ENCODE measurements around the gene CACNA1C. TPM values are rescaled to one million over a fixed set of nuclear protein-coding genes. Genes with fewer than 3 reads are reported as not detected.

CACNA1C gene
- total and polyA plus RNA-seq, 2 donors (not counting 1 experiment from before 2014, with no cell fraction given), result 0.01 to 0.02 TPM

- intact Hi-C loops (cut with micrococcal nuclease), result no loop called here
Observed at GRCh38 chr12:2544230-2544629, 491.4 kb downstream of the CACNA1C start.

More at GRCh38 chr12:2544230-2544629, 491.4 kb downstream of the CACNA1C start:
- H3K4me1 ChIP-seq (ENCODE audit: control insufficient read depth in 2 of 2, insufficient read depth in 2 of 2, low read length in 2 of 2), result no peaks in the 10 kb centered on the region
- no peaks in the 10 kb centered on the region for H3K27me3 ChIP-seq (replicated peaks in 1 of 4; ENCODE audit: control extremely low read depth in 1 of 4, control insufficient read depth in 3 of 4, insufficient read depth in 4 of 4, low read length in 3 of 4)
- no peak overlapping the region for H3K9ac ChIP-seq (ENCODE audit: low read length)
- ChIA-PET CTCF (no interaction called here), POLR2A (no interaction called here)
- H3K9me3 ChIP-seq (ENCODE audit: control extremely low read depth in 1 of 3, control insufficient read depth in 2 of 3, insufficient read depth in 1 of 3, low read length in 2 of 3), result no peaks in the 10 kb centered on the region
- H3K4me3 Mint-ChIP-seq, result no peak overlapping the region
- no peak overlapping the region for H3K4me2 ChIP-seq (replicated peaks; ENCODE audit: low read depth, low read length, poor library complexity, severe bottlenecking)
- no peak overlapping the region for H2AFZ ChIP-seq (ENCODE audit: insufficient read depth, low read depth, low read length, poor library complexity, severe bottlenecking)
- H3K27me3 Mint-ChIP-seq, result no peaks in the 10 kb centered on the region
- ATAC-seq (ENCODE audit: low read depth) (no peak), DNase-seq (no peak)
- H3K27ac ChIP-seq (ENCODE audit: low read length in 2 of 2), result no peak overlapping the region
- H3K4me1 Mint-ChIP-seq, result no peaks in the 10 kb centered on the region
- no peaks in the 10 kb centered on the region for H3K36me3 ChIP-seq (replicated peaks in 1 of 2; ENCODE audit: control extremely low read depth in 1 of 2, control insufficient read depth in 1 of 2, extremely low read depth in 1 of 2, insufficient read depth in 2 of 2, low read length in 1 of 2)
- no peak overlapping the region for H3K27ac Mint-ChIP-seq
- H3K4me3 ChIP-seq (ENCODE audit: control extremely low read depth in 1 of 5, extremely low read depth in 1 of 5, insufficient read depth in 1 of 5, low read depth in 2 of 5, low read length in 4 of 5), result no peak overlapping the region
- TF ChIP-seq EZH2 (IDR thresholded peaks at IDR 0.05; ENCODE audit: borderline replicate concordance, insufficient read depth, low read depth, low read length, poor library complexity, severe bottlenecking) (no peak), CTCF (IDR thresholded peaks at IDR 0.05) (no peak)
- H3K9me3 Mint-ChIP-seq (ENCODE audit: insufficient read depth), result no peaks in the 10 kb centered on the region
- no peaks in the 10 kb centered on the region for H3K79me2 ChIP-seq (ENCODE audit: control insufficient read depth, insufficient read depth, low read length)
- no peaks in the 10 kb centered on the region for H4K20me1 ChIP-seq (ENCODE audit: control insufficient read depth, insufficient read depth, low read length, poor library complexity, severe bottlenecking)

All from B cell (primary cell).